A673 (cell line): Measurements from ENCODE around the gene CACNB1. TPM values are rescaled to one million over a fixed set of nuclear protein-coding genes. Genes with fewer than 3 reads are reported as not detected.

Experiments used
- BruUV-seq: library from RNA; stranded (reverse); fragments of 400-500 nt; replicated peaks from 2 replicates; lab custom pipeline; 2021; lab: Mats Ljungman, UMichigan
- CTCF ChIA-PET: fragments of 300-600 bp; sonication (Branson Sonifier 250); formaldehyde crosslinking; loops from one replicate; lab custom pipeline; 2022; ENCODE audit warnings: antibody characterized with exemption; lab: Charles Lee
- POLR2A ChIA-PET: fragments of 300-600 bp; sonication (Branson Sonifier 250); formaldehyde crosslinking; loops from one replicate; lab custom pipeline; 2022; ENCODE audit warnings: antibody characterized with exemption; ENCODE audit not compliant: low non-redundant PET; lab: Charles Lee
- DNase-seq: peaks from one replicate; pipeline ENCODE4 v3.0.0-alpha.2; 2015; ENCODE audit warnings: low spot score
- H3K27ac ChIP-seq: fragments of 200-600 bp; sonication (generic); 2 replicates; pipeline ENCODE4 v1.5.1; 2016; ENCODE audit warnings: mixed run types, low read depth, mild to moderate bottlenecking, mixed read lengths, antibody characterized with exemption, low read length; ENCODE audit not compliant: poor library complexity, severe bottlenecking
- H3K27me3 ChIP-seq: fragments of 200-600 bp; sonication (generic); replicated peaks from 2 replicates; pipeline ENCODE4 v1.6.1; 2017; ENCODE audit warnings: mixed run types, low read depth, mild to moderate bottlenecking, mixed read lengths, antibody characterized with exemption, low read length; ENCODE audit not compliant: insufficient read depth, poor library complexity
- H3K36me3 ChIP-seq: fragments of 200-600 bp; sonication (generic); 2 replicates; pipeline ENCODE4 v1.6.1; 2016; ENCODE audit warnings: mixed run types, mild to moderate bottlenecking, mixed read lengths, antibody characterized with exemption, low read length; ENCODE audit not compliant: insufficient read depth, poor library complexity, severe bottlenecking
- H3K4me1 ChIP-seq: fragments of 200-600 bp; sonication (generic); 2 replicates; pipeline ENCODE4 v1.6.1; 2017; ENCODE audit warnings: mixed run types, mild to moderate bottlenecking, mixed read lengths, antibody characterized with exemption, low read length; ENCODE audit not compliant: insufficient read depth, poor library complexity, severe bottlenecking
- H3K4me3 ChIP-seq: fragments of 200-600 bp; sonication (generic); 2 replicates; pipeline ENCODE4 v1.5.1; 2016; ENCODE audit warnings: low read depth, mixed run types, mild to moderate bottlenecking, mixed read lengths, low read length; ENCODE audit not compliant: poor library complexity, severe bottlenecking
- H3K9me3 ChIP-seq: fragments of 200-600 bp; sonication (generic); 2 replicates; pipeline ENCODE4 v1.6.1; 2016; ENCODE audit warnings: mixed run types, low read depth, mild to moderate bottlenecking, mixed read lengths, antibody characterized with exemption, low read length; ENCODE audit not compliant: poor library complexity, severe bottlenecking
- CTCF ChIP-seq: fragments of 300-800, 200-600 bp; sonication (generic); conservative IDR thresholded peaks from 2 replicates; pipeline ENCODE4 v1.5.1; 2017; ENCODE audit warnings: low read depth, mild to moderate bottlenecking, antibody characterized with exemption, low read length, moderate library complexity, mixed read lengths
- EZH2 ChIP-seq: fragments of 200-600 bp; sonication (generic); IDR thresholded peaks from 2 replicates; pipeline ENCODE4 v1.6.1; 2017; ENCODE audit warnings: borderline replicate concordance, low read depth, mild to moderate bottlenecking, mixed read lengths, antibody characterized with exemption, low read length; ENCODE audit not compliant: poor library complexity, severe bottlenecking
- intact Hi-C: fragments of 100-400 bp; cut with micrococcal nuclease; formaldehyde crosslinking; loops from one replicate; pipeline ENCODE4 v1.10.0; 2022; ENCODE audit not compliant: unreplicated experiment
- total RNA-seq: library from RNA; stranded (reverse); gene quantifications from 2 replicates; pipeline ENCODE4 v1.2.3, GENCODE V29; 2021

The CACNB1 gene
- total RNA-seq, 1 experiment from 2014 or later: 8.0 TPM

GRCh38 chr17:39200957-39201510, 3.6 kb upstream of the CACNB1 start:
- ChIA-PET CTCF (no interaction called here), POLR2A (no interaction called here)

DNA sequence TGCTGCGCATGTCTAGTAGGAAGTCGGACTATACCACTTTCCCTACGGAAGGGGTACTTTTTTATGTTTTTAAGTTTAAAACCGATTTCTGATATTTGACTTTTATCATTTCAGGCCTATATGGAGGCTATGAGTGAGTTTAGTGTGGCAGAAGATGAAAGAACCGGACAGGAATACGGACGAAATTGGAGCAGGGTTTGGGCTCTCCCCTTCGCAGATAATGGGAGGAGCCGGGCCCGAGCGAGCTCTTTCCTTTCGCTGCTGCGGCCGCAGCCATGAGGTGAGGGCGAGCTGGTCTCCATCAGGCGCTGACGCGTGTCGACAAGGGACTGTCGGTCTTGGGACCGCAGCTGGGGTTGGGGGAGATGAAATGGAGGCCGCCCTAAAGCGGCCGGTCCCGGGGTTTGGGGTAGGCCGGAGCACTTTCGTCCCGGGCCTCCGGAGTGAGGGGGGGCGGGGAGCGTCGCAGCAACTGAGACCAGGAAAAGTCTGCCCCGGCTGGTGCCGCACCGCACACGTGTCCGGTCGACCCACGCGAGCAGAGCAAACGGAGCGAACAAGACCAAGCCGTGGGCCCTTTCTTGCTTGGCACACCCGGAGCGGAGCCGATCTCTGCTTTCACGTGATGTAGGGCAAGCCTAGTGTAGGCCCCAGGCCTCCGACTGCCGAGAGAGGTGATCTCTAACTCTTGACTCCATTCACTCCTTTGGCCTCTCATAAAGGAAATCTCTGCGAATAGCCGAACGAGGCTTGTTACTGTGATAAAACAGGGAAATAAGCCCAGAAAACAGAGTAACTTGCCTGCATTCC, 2.8 kb upstream of the CACNB1 start, which contains the start of gene RPL19:
TSS of gene RPL19 (plus strand) at position 214 of the 810 bp plus-strand sequence. CDS start at position 276, 62 bp downstream.
- BruUV-seq: no TSS peak
- ChIA-PET POLR2A (interaction anchor here (0.5 to 0.9 kb wide), 8 partner anchors 9 to 401 kb away, joined by 3 to 20 read pairs (median 6); partner anchors contain the start of gene PIP4K2B), CTCF (interaction anchor here (0.9 to 1.2 kb wide), 4 partner anchors 35 to 48 kb away, joined by 3 to 5 read pairs (median 3); no protein-coding TSS in a partner anchor)
- TF ChIP-seq CTCF: no peak
- TF ChIP-seq EZH2: no peak
- no peak for DNase-seq
- Histone ChIP-seq H3K9me3 (no peaks in the 10 kb centered on the region), H3K36me3 (peaks cover 33% of the 10 kb centered on the region), H3K4me1 (peaks cover 30% of the 10 kb centered on the region), H3K27ac (peak within 1 kb of the TSS; percentile 99), H3K27me3 (no peaks in the 10 kb centered on the region), H3K4me3 (peak within 1 kb of the TSS; percentile 88)
- intact Hi-C loops: no loop called here

More at GRCh38 chr17:39200957-39201510, 3.6 kb upstream of the CACNB1 start:
- Histone ChIP-seq H3K36me3 (peaks cover 33% of the 10 kb centered on the region), H3K27me3 (no peaks in the 10 kb centered on the region), H3K27ac (peak overlapping the region; percentile 99), H3K4me1 (peaks cover 23% of the 10 kb centered on the region), H3K4me3 (peak overlapping the region; percentile 88), H3K9me3 (no peaks in the 10 kb centered on the region)
- BruUV-seq: no TSS peak
- TF ChIP-seq CTCF: no peak
- no peak for TF ChIP-seq EZH2
- intact Hi-C loops: no loop called here
- DNase-seq: no peak

GRCh38 chr17:39199820-39200069, 2.3 kb upstream of the CACNB1 start:
- peaks cover 35% of the 10 kb centered on the region for H3K4me1 ChIP-seq
- H3K27ac ChIP-seq: peak overlapping the region; percentile 99
- CTCF ChIA-PET: interaction anchor here (0.9 to 1.2 kb wide), 4 partner anchors 35 to 47 kb away, joined by 3 to 5 read pairs (median 3); no protein-coding TSS in a partner anchor
- POLR2A ChIA-PET: interaction anchor here (0.5 to 0.9 kb wide), 8 partner anchors 10 to 400 kb away, joined by 3 to 20 read pairs (median 6); partner anchors contain the start of gene PIP4K2B
- peaks cover 33% of the 10 kb centered on the region for H3K36me3 ChIP-seq
- H3K9me3 ChIP-seq: no peaks in the 10 kb centered on the region
- no peaks in the 10 kb centered on the region for H3K27me3 ChIP-seq
- DNase-seq: peak; percentile 89
- no TSS peak for BruUV-seq
- peak overlapping the region; percentile 88 for H3K4me3 ChIP-seq
- intact Hi-C loops: loop anchor here (5.0 kb wide), 1 partner anchor 38 kb away; no protein-coding TSS in a partner anchor
- TF ChIP-seq EZH2 (no peak), CTCF (no peak)
